Stimulated activated CD4-positive, alpha-beta T cell treated with anti-CD3 and anti-CD28 coated beads, Interleukin-4, amount 100 ng/mL, for 1 hour (primary cell): ENCODE measurements around the gene PRG3.

ENCODE experiments used
- DNase-seq: peaks from one replicate; pipeline ENCODE4 v3.0.0-alpha.2; 2020

The PRG3 gene, protein sequence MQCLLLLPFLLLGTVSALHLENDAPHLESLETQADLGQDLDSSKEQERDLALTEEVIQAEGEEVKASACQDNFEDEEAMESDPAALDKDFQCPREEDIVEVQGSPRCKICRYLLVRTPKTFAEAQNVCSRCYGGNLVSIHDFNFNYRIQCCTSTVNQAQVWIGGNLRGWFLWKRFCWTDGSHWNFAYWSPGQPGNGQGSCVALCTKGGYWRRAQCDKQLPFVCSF

DNA sequence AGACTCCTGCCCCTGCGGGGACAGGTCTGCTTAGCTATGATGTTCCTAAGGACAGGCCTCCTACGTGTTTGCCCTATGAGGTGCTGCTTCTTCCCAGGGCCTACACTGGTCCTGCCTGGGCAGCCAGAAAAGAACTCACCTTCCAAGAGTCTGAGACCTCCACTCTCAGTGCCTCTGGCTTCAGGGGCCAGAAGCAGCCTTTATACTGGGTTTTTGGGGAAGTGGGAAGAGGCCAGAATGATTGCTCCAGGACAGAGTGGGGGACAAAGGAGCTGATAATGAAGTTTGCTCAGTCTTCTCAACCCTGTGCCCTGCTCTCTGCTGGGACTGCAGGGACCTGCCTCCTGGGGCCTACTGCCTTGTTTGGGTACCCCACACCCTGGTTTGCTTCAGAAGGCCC lies at the start of gene PRG3:
PRG3 (minus strand) TSS at position 176 of the 400 bp plus-strand sequence. CDS start 442 bp downstream, outside the sequence.
- no peak for DNase-seq

- DNase-seq = no peak
Observed at GRCh38 chr11:57429946-57430345, 49.0 kb upstream of the PRG3 start.

DNA sequence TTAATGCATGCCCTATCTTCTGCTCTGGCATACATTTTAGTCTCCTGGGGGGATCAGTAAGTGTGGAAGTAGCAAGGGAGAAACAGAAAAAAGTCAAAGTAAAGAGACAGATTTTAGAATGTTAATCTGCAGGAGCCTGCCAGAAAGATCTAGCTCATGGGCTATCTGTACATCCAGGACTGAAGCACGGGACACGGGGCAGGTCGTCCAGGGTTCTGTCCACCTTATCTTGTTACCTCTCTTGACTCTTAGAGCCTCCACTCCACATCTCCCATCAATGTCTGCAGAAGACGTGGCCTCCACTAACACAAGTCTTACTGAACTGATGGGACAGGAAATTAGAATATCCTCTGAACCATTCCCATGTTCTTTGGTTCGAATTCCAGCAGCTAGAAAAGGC lies 47.7 kb upstream of the PRG3 start:
- no peak for DNase-seq

DNA sequence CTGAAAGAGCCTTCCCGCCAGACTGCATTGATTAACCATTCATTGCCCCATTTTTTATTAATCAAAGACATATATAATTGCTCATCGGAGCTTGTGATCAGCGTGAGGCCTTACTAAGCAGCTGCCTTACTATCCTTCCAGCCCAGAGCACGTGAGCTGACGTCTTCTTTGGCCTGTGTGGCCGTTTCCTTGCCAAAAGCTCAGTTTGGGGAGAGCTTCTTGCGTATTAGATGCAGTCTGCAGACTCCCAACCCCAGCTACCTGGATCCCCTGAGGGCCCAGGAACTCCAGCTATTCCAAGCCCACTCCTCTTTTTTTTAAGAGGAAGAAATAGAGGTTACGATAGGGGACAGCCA lies 46.8 kb upstream of the PRG3 start:
- no peak for DNase-seq

DNA sequence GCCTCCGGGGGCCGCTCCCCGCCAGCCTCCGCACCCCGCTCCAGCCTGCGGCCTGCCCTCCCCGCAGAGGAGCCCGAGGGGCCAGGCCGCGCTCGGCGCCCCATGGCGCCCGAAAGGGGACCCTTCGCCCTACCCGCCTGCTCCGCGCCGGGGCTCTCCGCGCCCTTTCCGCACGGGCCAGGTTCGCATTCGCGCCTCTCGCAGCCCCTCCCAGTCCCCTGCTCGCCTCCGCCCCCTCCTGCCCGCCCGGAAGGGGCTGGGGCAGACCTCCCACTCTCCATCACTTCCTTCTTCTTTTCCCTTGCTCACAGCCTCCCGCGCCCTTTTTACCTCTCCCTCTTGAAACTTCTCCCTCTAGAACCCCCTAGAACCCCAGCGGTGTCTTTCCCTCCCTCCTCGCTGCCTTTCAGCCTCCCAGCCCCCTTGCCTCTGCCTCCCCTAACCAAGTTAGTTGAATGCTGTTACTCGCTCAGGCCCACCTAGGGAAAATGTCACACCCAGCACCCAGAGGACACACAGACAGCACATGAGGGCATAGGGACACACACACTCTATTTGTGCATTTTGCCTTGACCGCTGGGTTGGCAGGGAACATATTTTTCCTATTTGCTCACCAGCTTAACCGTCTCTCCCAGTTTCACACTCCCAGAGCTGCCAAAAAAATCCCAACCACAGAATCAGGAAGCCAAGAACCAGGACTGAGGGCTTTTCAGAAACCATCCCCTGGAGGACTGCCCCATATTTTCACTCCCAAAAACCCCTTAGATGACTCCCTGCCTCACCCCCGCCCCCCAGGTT lies 46.2 kb upstream of the PRG3 start, which contains the start of gene SLC43A3:
SLC43A3 (minus strand) TSS at position 193 of the 798 bp plus-strand sequence. CDS start 949 bp downstream, outside the sequence.
- peak; percentile 85 for DNase-seq

DNA sequence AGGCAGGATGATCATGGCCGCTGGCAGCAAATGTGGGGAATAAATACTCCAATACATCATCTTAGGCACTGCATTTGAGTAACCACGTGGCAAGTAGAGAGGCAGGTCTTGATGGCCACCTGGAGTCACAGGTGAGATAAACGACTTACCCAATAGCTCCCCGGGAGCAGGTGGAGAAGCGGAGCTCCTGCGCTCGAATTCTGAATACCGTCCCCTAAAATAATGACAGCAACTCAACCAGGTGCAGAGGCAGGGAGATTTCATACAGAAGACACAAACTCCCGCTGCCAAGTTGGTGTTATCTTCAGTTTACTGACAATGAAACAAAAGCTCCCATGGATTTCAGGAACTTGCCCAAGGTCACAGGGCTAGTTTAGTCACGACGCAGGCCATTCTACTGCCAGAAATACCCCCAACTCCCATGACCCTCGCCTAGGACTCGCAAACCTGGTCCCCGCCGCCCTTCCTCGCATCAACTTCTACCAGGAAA lies 45.5 kb upstream of the PRG3 start:
- DNase-seq = peak; percentile 20

- peak; percentile 23 for DNase-seq
Observed at GRCh38 chr11:57425565-57426438, 44.9 kb upstream of the PRG3 start.

- peak; percentile 83 for DNase-seq
Observed at GRCh38 chr11:57424792-57425564, 44.0 kb upstream of the PRG3 start.

DNA sequence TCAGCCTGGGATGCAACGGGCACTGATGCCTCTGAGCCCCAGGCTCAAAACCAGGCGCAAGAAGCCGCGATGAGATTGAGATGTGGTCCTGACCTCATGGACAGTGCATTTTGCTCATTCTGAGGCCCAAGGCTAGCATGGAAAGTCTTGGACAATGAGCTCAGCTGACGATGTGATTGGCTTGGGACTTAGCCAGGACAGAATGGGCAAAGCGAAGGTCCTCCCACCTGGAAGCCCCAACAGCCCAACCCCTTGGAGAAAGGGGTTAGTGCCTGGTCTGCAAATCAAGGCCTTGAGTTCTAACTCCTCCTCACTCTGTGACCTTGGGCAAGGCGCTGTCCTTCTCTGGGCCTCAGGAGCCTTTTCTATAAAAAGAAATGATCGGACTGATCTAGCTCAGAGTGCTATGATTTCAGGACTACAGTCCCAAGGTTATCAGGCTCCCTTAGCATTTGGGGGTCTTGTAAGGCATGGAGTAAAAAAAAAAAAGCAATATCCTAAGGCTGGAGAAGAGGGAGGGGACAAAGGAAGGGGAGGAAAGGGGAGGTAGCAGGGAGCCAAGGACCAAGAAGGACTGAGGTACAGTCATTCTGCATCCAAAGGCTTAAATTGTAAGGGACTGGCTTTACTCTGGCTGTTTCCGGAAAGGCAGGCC lies 43.3 kb upstream of the PRG3 start:
- DNase-seq = no peak

DNA sequence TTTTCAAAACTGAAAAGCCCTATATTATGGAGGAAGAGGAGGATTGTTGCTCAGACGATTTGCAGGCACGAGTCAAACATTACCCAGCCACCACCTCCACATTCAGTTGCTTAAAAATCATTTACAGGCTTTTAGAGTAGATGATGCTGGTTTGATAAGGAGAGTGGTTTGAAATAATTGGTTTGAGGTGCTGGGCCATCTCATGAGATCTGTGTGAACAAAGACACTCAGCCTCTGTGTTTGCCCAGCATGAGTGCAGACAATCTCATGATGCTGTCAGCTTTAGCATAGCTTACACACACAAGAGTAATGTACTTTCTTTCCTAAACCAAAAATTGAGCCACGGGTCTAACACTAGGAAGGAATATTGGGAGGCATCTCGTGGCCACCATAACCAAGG lies 41.7 kb upstream of the PRG3 start:
- DNase-seq = no peak

- DNase-seq = no peak
Observed at GRCh38 chr11:57421805-57422204, 40.9 kb upstream of the PRG3 start.

DNA sequence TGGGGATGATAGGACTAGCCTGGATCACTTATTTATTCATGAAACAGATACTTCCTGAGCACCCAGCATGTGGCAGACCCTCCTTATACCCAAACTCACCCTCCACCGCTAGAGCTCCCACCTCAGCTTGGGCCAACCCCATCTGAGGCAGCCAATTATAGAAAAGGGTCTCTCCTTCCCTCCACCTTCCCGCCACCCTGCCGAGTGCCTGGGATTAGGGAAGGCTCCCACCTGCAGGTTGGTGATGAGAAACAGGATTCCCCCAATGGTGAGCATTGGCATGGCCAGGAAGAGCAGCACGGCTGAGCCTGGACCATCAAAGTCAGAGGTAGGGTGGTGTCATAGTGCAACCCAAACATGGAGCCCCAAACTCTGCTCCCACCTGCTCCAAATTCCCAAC lies 40.1 kb upstream of the PRG3 start:
- no peak for DNase-seq

DNA sequence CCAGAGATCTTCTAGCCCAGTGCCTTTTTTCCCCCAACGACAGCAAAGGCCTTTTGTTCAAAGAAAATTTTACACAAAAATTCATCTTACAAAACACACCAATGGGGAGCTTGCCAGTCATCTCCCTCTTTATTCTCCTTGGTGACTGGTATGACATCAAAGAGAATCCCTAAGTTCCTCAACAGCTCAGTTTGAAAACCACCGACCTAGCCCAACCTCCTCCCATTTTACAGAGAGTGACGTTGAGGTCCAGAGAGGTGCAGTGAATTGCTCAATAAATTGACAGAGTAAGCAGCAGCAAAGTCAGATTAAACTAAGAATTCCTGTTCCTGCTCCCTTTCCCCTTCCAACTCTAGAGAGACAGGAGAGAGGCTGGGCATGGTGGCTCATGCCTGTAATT lies 38.2 kb upstream of the PRG3 start:
- no peak for DNase-seq

DNA sequence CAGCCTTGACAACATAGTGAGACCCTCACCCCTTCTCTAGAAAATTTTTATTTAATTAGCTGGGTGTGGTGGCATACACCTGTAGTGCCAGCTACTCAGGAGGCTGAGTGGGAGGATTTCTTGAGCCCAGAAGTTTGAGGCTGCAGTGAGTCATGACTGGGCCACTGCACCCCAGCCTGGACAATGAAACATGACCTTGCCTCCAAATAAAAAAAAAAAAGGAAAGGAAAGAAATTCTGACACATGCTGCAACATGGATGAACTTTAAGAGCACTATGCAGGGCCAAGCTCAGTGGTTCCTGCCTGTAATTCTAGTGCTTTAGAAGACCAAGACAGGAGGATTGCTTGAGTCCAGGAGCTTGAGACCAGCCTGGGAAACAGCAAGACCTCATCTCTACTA lies 37.2 kb upstream of the PRG3 start:
- DNase-seq = no peak

DNA sequence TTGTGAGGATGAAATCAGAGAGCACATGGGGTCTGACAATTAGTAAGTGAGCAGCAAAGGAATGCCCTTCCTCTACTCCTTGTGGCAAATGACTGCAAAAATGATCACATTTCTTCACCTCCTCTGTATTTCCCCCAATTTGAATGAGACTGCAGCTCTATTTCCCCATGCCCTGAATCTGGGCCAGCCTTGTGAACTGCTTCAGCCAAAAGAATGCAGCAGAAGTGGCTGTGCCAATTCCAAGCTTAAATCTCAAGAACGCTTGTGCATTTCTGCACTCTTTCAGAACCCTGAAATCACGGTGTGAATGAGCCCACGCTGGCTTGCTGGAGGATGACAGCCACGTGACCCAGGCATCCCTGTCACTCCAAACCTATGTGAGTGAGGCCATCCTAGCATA lies 36.1 kb upstream of the PRG3 start:
- DNase-seq = no peak

- DNase-seq = no peak
Observed at GRCh38 chr11:57416436-57416835, 35.5 kb upstream of the PRG3 start.

DNA sequence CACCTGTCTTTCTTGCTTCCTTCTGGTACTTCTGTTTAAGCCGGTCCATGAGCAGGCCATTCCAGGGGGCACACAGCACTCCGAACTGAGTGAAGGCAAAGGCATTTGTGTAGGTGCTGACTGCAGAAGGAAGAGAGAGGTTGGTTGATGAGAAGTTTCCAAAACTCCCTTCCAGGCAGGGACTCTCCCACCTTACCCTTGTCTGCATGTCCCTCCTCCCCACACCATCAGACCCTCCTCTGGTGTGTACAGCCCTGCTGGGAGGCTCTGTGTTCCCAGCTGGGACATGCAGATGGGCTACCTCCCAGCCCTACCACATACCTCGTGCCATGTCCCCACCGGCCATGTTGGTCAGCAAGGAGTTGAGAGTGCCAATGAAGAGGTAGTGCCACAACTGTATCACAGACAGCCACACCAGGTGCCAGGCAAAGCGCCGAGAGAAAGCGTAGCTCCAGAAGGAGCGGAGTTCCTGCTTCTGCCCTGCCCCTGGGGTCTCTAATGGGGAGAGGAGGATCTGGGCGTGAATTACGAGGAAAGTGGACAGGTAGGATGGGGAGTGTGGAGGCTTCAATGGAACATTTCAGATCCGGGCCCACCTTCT lies 33.8 kb upstream of the PRG3 start:
- no peak for DNase-seq

DNA sequence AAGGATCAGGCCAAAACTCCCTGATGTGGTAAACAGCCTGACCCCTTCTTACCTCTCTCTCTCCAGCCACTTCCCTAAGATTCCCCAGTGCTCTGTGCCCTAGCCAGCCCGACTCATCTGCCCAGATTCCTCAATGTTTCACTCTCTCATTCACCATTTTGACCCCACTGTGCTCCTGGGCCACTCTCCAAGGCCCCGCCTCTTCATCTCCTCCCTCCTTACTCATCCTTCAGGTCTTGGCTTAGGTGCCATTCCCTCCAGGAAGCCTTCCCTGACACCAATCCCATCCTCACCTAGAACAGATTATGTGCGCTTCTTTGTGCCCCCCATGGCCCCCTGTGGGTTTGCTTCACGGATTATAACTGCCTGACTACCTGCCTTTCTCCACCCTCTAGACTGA lies 32.7 kb upstream of the PRG3 start:
- no peak for DNase-seq

DNA sequence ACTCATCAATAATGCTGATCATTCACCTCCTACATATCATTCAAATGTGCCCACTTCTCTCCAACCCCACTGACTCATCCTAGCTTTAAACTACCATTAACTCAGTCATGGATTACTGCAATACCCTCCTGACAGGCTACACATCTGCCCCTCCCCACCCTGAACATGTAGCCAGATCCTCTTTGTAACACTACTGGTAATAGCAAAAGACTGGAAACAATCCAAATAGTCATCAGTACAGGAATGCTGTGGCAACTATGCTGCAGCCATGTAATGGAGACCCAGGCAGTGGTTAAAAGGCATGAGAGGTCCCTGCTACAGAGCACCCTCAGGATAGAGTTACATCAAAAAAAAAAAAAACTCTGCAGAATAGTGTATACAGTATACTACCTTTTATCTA lies 29.3 kb upstream of the PRG3 start:
- no peak for DNase-seq

- no peak for DNase-seq
Observed at GRCh38 chr11:57409321-57410100, 28.6 kb upstream of the PRG3 start.

DNA sequence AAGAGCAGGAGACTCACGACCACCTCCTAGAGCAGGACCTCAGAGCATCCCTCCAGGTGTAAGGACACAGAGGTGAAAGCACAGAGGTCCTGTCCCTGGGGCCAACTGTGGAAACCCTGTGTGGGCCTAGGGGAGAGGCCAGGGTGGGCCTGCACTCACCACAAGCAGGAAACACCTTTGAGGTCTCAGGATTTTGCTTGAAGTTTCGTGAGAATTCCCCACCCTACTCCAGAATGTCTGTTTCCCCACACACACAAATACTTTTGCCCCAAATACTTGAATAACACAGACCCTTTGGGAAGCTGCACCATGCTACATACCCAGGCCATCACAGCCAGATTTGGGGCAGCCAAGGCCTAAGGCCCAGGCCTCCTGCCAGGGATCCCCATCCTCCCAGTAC lies 27.8 kb upstream of the PRG3 start:
- DNase-seq = no peak
